Duodenal mucosa (tissue), 2 donors: Measurements from ENCODE around the gene HERC2.
A peak's percentile ranks its signal among the peaks of the same experiment; 100 is the strongest.

Source experiments
- H3K27ac ChIP-seq: one replicate; pipeline ENCODE4 v1.7.0; 2013; ENCODE audit warnings: low read depth, low read length
- H3K27me3 ChIP-seq, 2 donors: one replicate each; pipeline ENCODE4 v1.7.0; 2013; ENCODE audit warnings: low read length in 2 of 2, control low read depth in 1 of 2; ENCODE audit not compliant: insufficient read depth in 2 of 2, control insufficient read depth in 1 of 2
- H3K36me3 ChIP-seq, 2 donors: one replicate each; pipeline ENCODE4 v1.7.0; 2013; ENCODE audit warnings: low read length in 2 of 2, control low read depth in 1 of 2; ENCODE audit not compliant: insufficient read depth in 2 of 2, control insufficient read depth in 1 of 2
- H3K4me1 ChIP-seq, 2 donors: one replicate each; pipeline ENCODE4 v1.7.0; 2013; ENCODE audit warnings: low read length in 2 of 2, control low read depth in 1 of 2; ENCODE audit not compliant: insufficient read depth in 2 of 2, control insufficient read depth in 1 of 2
- H3K4me3 ChIP-seq, 2 donors: one replicate each; pipeline ENCODE4 v1.7.0; 2013; ENCODE audit warnings: low read length in 2 of 2, low read depth in 1 of 2
- H3K9ac ChIP-seq, 2 donors: one replicate each; pipeline ENCODE4 v1.7.0; 2013; ENCODE audit warnings: low read length in 2 of 2, low read depth in 1 of 2
- H3K9me3 ChIP-seq, 2 donors: one replicate each; pipeline ENCODE4 v1.7.0; 2013; ENCODE audit warnings: low read length in 2 of 2, control low read depth in 1 of 2; ENCODE audit not compliant: control insufficient read depth in 1 of 2

HERC2 gene

GRCh38 chr15:28093752-28094535 is 228.0 kb downstream of the HERC2 start:
- Histone ChIP-seq H3K9me3 (peaks cover 4 to 7% of the 10 kb centered on the region in 2 donors), H3K9ac (peak overlapping the region in 1 of 2 donors; percentile 1), H3K4me1 (peaks cover 10 to 24% of the 10 kb centered on the region in 2 donors), H3K27me3 (peaks cover 23 to 31% of the 10 kb centered on the region in 2 donors), H3K27ac (no peak overlapping the region), H3K36me3 (no peaks in the 10 kb centered on the region), H3K4me3 (peak overlapping the region in 1 of 2 donors; percentile 41)

- Histone ChIP-seq H3K4me3 (no peak overlapping the region), H3K27ac (no peak overlapping the region), H3K4me1 (peaks cover 6 to 19% of the 10 kb centered on the region in 2 donors), H3K9me3 (peaks cover 4 to 10% of the 10 kb centered on the region in 2 donors), H3K27me3 (peaks cover 6 to 11% of the 10 kb centered on the region in 2 donors), H3K9ac (no peak overlapping the region), H3K36me3 (no peaks in the 10 kb centered on the region)
Measured at GRCh38 chr15:28091313-28091712, 230.7 kb downstream of the HERC2 start.

- Histone ChIP-seq H3K27me3 (no peaks in the 10 kb centered on the region), H3K27ac (no peak overlapping the region), H3K4me3 (no peak overlapping the region), H3K36me3 (no peaks in the 10 kb centered on the region), H3K9ac (no peak overlapping the region), H3K4me1 (peaks cover 7 to 10% of the 10 kb centered on the region in 2 donors), H3K9me3 (peaks cover 1 to 5% of the 10 kb centered on the region in 2 donors)
Measured at GRCh38 chr15:28086175-28086703, 235.7 kb downstream of the HERC2 start.

GRCh38 chr15:28085489-28086174 is 236.3 kb downstream of the HERC2 start:
- Histone ChIP-seq H3K27me3 (no peaks in the 10 kb centered on the region), H3K9me3 (peaks cover 0 to 3% of the 10 kb centered on the region in 2 donors), H3K4me1 (peaks cover 7 to 10% of the 10 kb centered on the region in 2 donors), H3K27ac (no peak overlapping the region), H3K36me3 (no peaks in the 10 kb centered on the region), H3K4me3 (no peak overlapping the region), H3K9ac (no peak overlapping the region)

GRCh38 chr15:28084547-28084946 is 237.4 kb downstream of the HERC2 start:
- Histone ChIP-seq H3K4me1 (peaks cover 7 to 10% of the 10 kb centered on the region in 2 donors), H3K36me3 (no peaks in the 10 kb centered on the region), H3K9me3 (peaks cover 0 to 3% of the 10 kb centered on the region in 2 donors), H3K9ac (no peak overlapping the region), H3K27ac (no peak overlapping the region), H3K27me3 (peaks cover 0 to 3% of the 10 kb centered on the region in 2 donors), H3K4me3 (no peak overlapping the region)

GRCh38 chr15:28082891-28083684 is 238.9 kb downstream of the HERC2 start:
- H3K27me3 ChIP-seq = peaks cover 0 to 6% of the 10 kb centered on the region in 2 donors
- peaks cover 7 to 10% of the 10 kb centered on the region in 2 donors for H3K4me1 ChIP-seq
- no peak overlapping the region for H3K9ac ChIP-seq
- no peak overlapping the region for H3K27ac ChIP-seq
- H3K9me3 ChIP-seq = no peaks in the 10 kb centered on the region
- no peak overlapping the region for H3K4me3 ChIP-seq
- H3K36me3 ChIP-seq = no peaks in the 10 kb centered on the region

- H3K4me3 ChIP-seq = no peak overlapping the region
- H3K9me3 ChIP-seq = no peaks in the 10 kb centered on the region
- peaks cover 7 to 10% of the 10 kb centered on the region in 2 donors for H3K4me1 ChIP-seq
- peaks cover 0 to 6% of the 10 kb centered on the region in 2 donors for H3K27me3 ChIP-seq
- H3K9ac ChIP-seq = no peak overlapping the region
- no peaks in the 10 kb centered on the region for H3K36me3 ChIP-seq
- H3K27ac ChIP-seq = no peak overlapping the region
Measured at GRCh38 chr15:28081594-28081993, 240.4 kb downstream of the HERC2 start.

- Histone ChIP-seq H3K9ac (no peak overlapping the region), H3K9me3 (no peaks in the 10 kb centered on the region), H3K4me1 (peaks cover 7 to 10% of the 10 kb centered on the region in 2 donors), H3K27ac (no peak overlapping the region), H3K27me3 (peaks cover 0 to 6% of the 10 kb centered on the region in 2 donors), H3K4me3 (no peak overlapping the region), H3K36me3 (no peaks in the 10 kb centered on the region)
Measured at GRCh38 chr15:28080386-28080785, 241.6 kb downstream of the HERC2 start.

- Histone ChIP-seq H3K36me3 (no peaks in the 10 kb centered on the region), H3K27me3 (peaks cover 0 to 6% of the 10 kb centered on the region in 2 donors), H3K4me1 (peaks cover 7 to 10% of the 10 kb centered on the region in 2 donors), H3K4me3 (no peak overlapping the region), H3K9me3 (no peaks in the 10 kb centered on the region), H3K9ac (no peak overlapping the region), H3K27ac (no peak overlapping the region)
Measured at GRCh38 chr15:28079313-28079969, 242.5 kb downstream of the HERC2 start.
